B cell (primary cell): ENCODE results near the gene GFAP. TPM values are rescaled to one million over a fixed set of nuclear protein-coding genes. Genes with fewer than 3 reads are reported as not detected.

ENCODE experiments used
- ATAC-seq: fragments of 200-7000 bp; cut with Tn5 transposase; one replicate; pipeline ENCODE4 v1.10.0; 2021; ENCODE audit warnings: low read depth, mild to moderate bottlenecking, moderate number of reproducible peaks, moderate library complexity
- CTCF ChIA-PET: fragments of 350-600 bp; sonication (Branson Sonifier 250); formaldehyde crosslinking; loops from one replicate; lab custom pipeline; 2021; ENCODE audit warnings: antibody characterized with exemption, inconsistent platforms; lab: Charles Lee
- POLR2A ChIA-PET: fragments of 350-600 bp; sonication (Branson Sonifier 250); formaldehyde crosslinking; loops from one replicate; lab custom pipeline; 2021; ENCODE audit warnings: antibody characterized with exemption; lab: Charles Lee
- DNase-seq: peaks from one replicate; pipeline ENCODE4 v3.0.0; 2013
- H2AFZ ChIP-seq: 2 replicates; pipeline ENCODE4 v1.6.1; 2012; ENCODE audit warnings: mild to moderate bottlenecking, low read depth, low read length; ENCODE audit not compliant: insufficient read depth, poor library complexity, severe bottlenecking
- H3K27ac ChIP-seq, 2 donors: 1 replicate in 1 of 2; 2 replicates in 1 of 2; pipeline ENCODE4 v1.5.1; 2012 to 2013; ENCODE audit warnings: low read length in 2 of 2, mild to moderate bottlenecking in 2 of 2, moderate library complexity in 1 of 2
- H3K27me3 ChIP-seq, 4 experiments: fragments of 200-600 bp in 1 of 4; sonication (generic) in 1 of 4; replicated peaks in 1 of 4; 1 replicate in 2 of 4; 2 replicates in 2 of 4; pipeline versions ENCODE4 v1.6.1 to v1.7.0; 2013 to 2016; ENCODE audit warnings: low read length in 3 of 4, mild to moderate bottlenecking in 2 of 4, mixed read lengths in 1 of 4, moderate library complexity in 1 of 4; ENCODE audit not compliant: insufficient read depth in 4 of 4, control insufficient read depth in 3 of 4; ENCODE audit errors: control extremely low read depth in 1 of 4
- H3K36me3 ChIP-seq, 2 experiments: replicated peaks in 1 of 2; 1 replicate in 1 of 2; 2 replicates in 1 of 2; pipeline versions ENCODE4 v1.6.1 to v1.7.1; 2013; ENCODE audit warnings: low read length in 1 of 2; ENCODE audit not compliant: insufficient read depth in 2 of 2, control insufficient read depth in 1 of 2; ENCODE audit errors: control extremely low read depth in 1 of 2, extremely low read depth in 1 of 2
- H3K4me1 ChIP-seq, 2 donors: fragments of 200-600 bp in 1 of 2; sonication (generic) in 1 of 2; 1 replicate in 1 of 2; 2 replicates in 1 of 2; pipeline versions ENCODE4 v1.5.1 to v1.6.1; 2013 to 2017; ENCODE audit warnings: low read length in 2 of 2; ENCODE audit not compliant: control insufficient read depth in 2 of 2, insufficient read depth in 2 of 2
- H3K4me2 ChIP-seq: replicated peaks from 2 replicates; pipeline ENCODE3; 2012; ENCODE audit warnings: mild to moderate bottlenecking, low read depth, low read length; ENCODE audit not compliant: poor library complexity, severe bottlenecking
- H3K4me3 ChIP-seq, 5 experiments: fragments of 200-600 bp in 1 of 5; sonication (generic) in 1 of 5; 1 replicate in 3 of 5; 2 replicates in 2 of 5; pipeline versions ENCODE4 v1.5.1 to v1.7.0; 2011 to 2016; ENCODE audit warnings: low read length in 4 of 5, mild to moderate bottlenecking in 4 of 5, low read depth in 2 of 5, control low read depth in 1 of 5, moderate library complexity in 1 of 5; ENCODE audit not compliant: insufficient read depth in 1 of 5; ENCODE audit errors: control extremely low read depth in 1 of 5, extremely low read depth in 1 of 5
- H3K79me2 ChIP-seq: fragments of 200-600 bp; sonication (generic); one replicate; pipeline ENCODE4 v1.6.0; 2016; ENCODE audit warnings: low read length; ENCODE audit not compliant: control insufficient read depth, insufficient read depth
- H3K9ac ChIP-seq: fragments of 200-600 bp; sonication (generic); 2 replicates; pipeline ENCODE4 v1.6.1; 2017; ENCODE audit warnings: mild to moderate bottlenecking, low read length, moderate library complexity
- H3K9me3 ChIP-seq, 3 donors: one replicate each; pipeline versions ENCODE4 v1.6.1 to v1.7.1; 2013; ENCODE audit warnings: low read length in 2 of 3; ENCODE audit not compliant: control insufficient read depth in 2 of 3, insufficient read depth in 1 of 3; ENCODE audit errors: control extremely low read depth in 1 of 3
- H4K20me1 ChIP-seq: 2 replicates; pipeline ENCODE4 v1.6.0; 2012; ENCODE audit warnings: mild to moderate bottlenecking, low read length; ENCODE audit not compliant: insufficient read depth, control insufficient read depth, poor library complexity, severe bottlenecking
- H3K27ac Mint-ChIP-seq: one replicate; pipeline ENCODE4 v1.8.0; 2021; ENCODE audit warnings: mixed read lengths
- H3K27me3 Mint-ChIP-seq: one replicate; pipeline ENCODE4 v1.8.0; 2021; ENCODE audit warnings: mixed read lengths
- H3K4me1 Mint-ChIP-seq: one replicate; pipeline ENCODE4 v1.8.0; 2021; ENCODE audit warnings: mixed read lengths
- H3K4me3 Mint-ChIP-seq: one replicate; pipeline ENCODE4 v1.8.0; 2021; ENCODE audit warnings: mixed read lengths
- H3K9me3 Mint-ChIP-seq: one replicate; pipeline ENCODE4 v1.8.0; 2022; ENCODE audit warnings: mixed read lengths; ENCODE audit not compliant: insufficient read depth
- CTCF ChIP-seq: fragments of 200-600 bp; IDR thresholded peaks from one replicate; pipeline ENCODE4 v1.8.0; 2022; ENCODE audit warnings: antibody characterized with exemption, mild to moderate bottlenecking
- EZH2 ChIP-seq: IDR thresholded peaks from 2 replicates; pipeline ENCODE4 v1.6.1; 2012; ENCODE audit warnings: borderline replicate concordance, low read depth, mild to moderate bottlenecking, moderate library complexity, low read length; ENCODE audit not compliant: insufficient read depth, poor library complexity, severe bottlenecking
- WGBS: methylation state at CpG from one replicate; pipeline ENCODE4 v1.1.5; 2013; ENCODE audit warnings: missing lambda C conversion rate; ENCODE audit not compliant: insufficient coverage; 5-methylcytosine and 5-hydroxymethylcytosine counted together
- intact Hi-C: fragments of 100-400 bp; cut with micrococcal nuclease; formaldehyde crosslinking; loops from one replicate; pipeline ENCODE4 v1.10.0; 2022
- polyA plus RNA-seq: library from polyadenylated mRNA; depleted of rRNA; stranded (reverse); fragments of >200 nt; gene quantifications from 2 replicates; pipeline ENCODE4 v1.2.3, GENCODE V29; 2012
- total RNA-seq, 2 donors: library from RNA; stranded (reverse); fragments of 120-200 nt in 1 of 2; gene quantifications; 1 replicate in 1 of 2; 2 replicates in 1 of 2; pipeline versions ENCODE4 v1.2.3 to v1.2.4, GENCODE V29; 2013 to 2022

GFAP gene
- total and polyA plus RNA-seq, 2 donors (not counting 1 experiment from before 2014, with no cell fraction given) = not detected

- ATAC-seq (no peak), DNase-seq (no peak)
- Histone ChIP-seq H3K36me3 (no peaks in the 10 kb centered on the region), H4K20me1 (no peaks in the 10 kb centered on the region), H3K79me2 (no peaks in the 10 kb centered on the region), H3K4me1 (peaks cover 9 to 13% of the 10 kb centered on the region in 2 donors), H3K4me2 (no peak overlapping the region), H2AFZ (no peak overlapping the region), H3K9me3 (peaks cover 0 to 7% (median 0%) of the 10 kb centered on the region in 3 donors), H3K27ac (no peak overlapping the region), H3K9ac (no peak overlapping the region), H3K27me3 (peaks cover 0 to 19% (median 9%) of the 10 kb centered on the region in 4 experiments), H3K4me3 (no peak overlapping the region)
- Mint-ChIP-seq H3K4me1 (peaks cover 11% of the 10 kb centered on the region), H3K9me3 (no peaks in the 10 kb centered on the region), H3K27ac (no peak overlapping the region), H3K4me3 (no peak overlapping the region), H3K27me3 (peaks cover 33% of the 10 kb centered on the region)
- intact Hi-C loops = no loop called here
- ChIA-PET POLR2A (no interaction called here), CTCF (no interaction called here)
- 95% methylated on average over 7 of the region's 11 CpGs for WGBS
- TF ChIP-seq CTCF (no peak), EZH2 (no peak)
These were observed 7.4 kb downstream of the GFAP start for GRCh38 chr17:44907729-44908470.
